GM18526 (cell line): ENCODE measurements around the gene CHST15.

Source experiments
- POLR2A ChIP-seq: IDR thresholded peaks from 3 replicates; pipeline ENCODE4 v1.6.1; 2011; ENCODE audit not compliant: insufficient read length; ENCODE audit errors: extremely low read depth

CHST15 gene

GRCh38 chr10:124126145-124126982 is 33.0 kb upstream of the CHST15 start:
- TF ChIP-seq POLR2A: no peak

- TF ChIP-seq POLR2A: no peak
These were observed 32.1 kb upstream of the CHST15 start for GRCh38 chr10:124125305-124126116.

GRCh38 chr10:124124769-124125161 is 31.4 kb upstream of the CHST15 start:
- no peak for TF ChIP-seq POLR2A

- no peak for TF ChIP-seq POLR2A
These were observed 30.8 kb upstream of the CHST15 start for GRCh38 chr10:124124123-124124768.

- TF ChIP-seq POLR2A: no peak
These were observed 29.8 kb upstream of the CHST15 start for GRCh38 chr10:124123156-124123555.

- TF ChIP-seq POLR2A: no peak
These were observed 28.8 kb upstream of the CHST15 start for GRCh38 chr10:124122211-124122610.

GRCh38 chr10:124120410-124121061 is 27.1 kb upstream of the CHST15 start:
- TF ChIP-seq POLR2A: no peak

- no peak for TF ChIP-seq POLR2A
These were observed 26.5 kb upstream of the CHST15 start for GRCh38 chr10:124119946-124120345.

- TF ChIP-seq POLR2A: no peak
These were observed 25.8 kb upstream of the CHST15 start for GRCh38 chr10:124119216-124119615.

- TF ChIP-seq POLR2A: no peak
These were observed 24.4 kb upstream of the CHST15 start for GRCh38 chr10:124117833-124118232.

GRCh38 chr10:124117511-124117785 is 24.1 kb upstream of the CHST15 start:
- TF ChIP-seq POLR2A: no peak

GRCh38 chr10:124116771-124117510 is 23.5 kb upstream of the CHST15 start:
- TF ChIP-seq POLR2A: no peak

GRCh38 chr10:124114696-124115095 is 21.3 kb upstream of the CHST15 start:
- TF ChIP-seq POLR2A: no peak

GRCh38 chr10:124112891-124113580 is 19.6 kb upstream of the CHST15 start:
- no peak for TF ChIP-seq POLR2A
